Effector CD8-positive, alpha-beta T cell (primary cell): ENCODE data around the gene CIBAR2.

Experiments used
- DNase-seq: peaks from one replicate; lab custom pipeline; 2025; lab: John Stamatoyannopoulos, UW

The CIBAR2 gene

GRCh38 chr16:85103114-85104079, 8.9 kb downstream of the CIBAR2 start:
- DNase-seq = no peak

- no peak for DNase-seq
These were observed 10.2 kb downstream of the CIBAR2 start for GRCh38 chr16:85101956-85102630.

- DNase-seq = no peak
These were observed 12.0 kb downstream of the CIBAR2 start for GRCh38 chr16:85100265-85100664.

GRCh38 chr16:85098565-85098964, 13.7 kb downstream of the CIBAR2 start:
- no peak for DNase-seq

- DNase-seq = no peak
These were observed 15.4 kb downstream of the CIBAR2 start for GRCh38 chr16:85096921-85097320.

GRCh38 chr16:85094812-85095211, 17.5 kb downstream of the CIBAR2 start:
- no peak for DNase-seq

GRCh38 chr16:85094176-85094805, 18.0 kb downstream of the CIBAR2 start:
- DNase-seq = no peak

GRCh38 chr16:85093705-85094104, 18.6 kb downstream of the CIBAR2 start:
- DNase-seq = no peak

GRCh38 chr16:85092851-85093250, 19.4 kb downstream of the CIBAR2 start:
- DNase-seq = no peak

GRCh38 chr16:85092309-85092708, 20.0 kb downstream of the CIBAR2 start:
- DNase-seq = no peak

- no peak for DNase-seq
These were observed 20.8 kb downstream of the CIBAR2 start for GRCh38 chr16:85091522-85091910.

- DNase-seq = no peak
These were observed 21.3 kb downstream of the CIBAR2 start for GRCh38 chr16:85090873-85091521.

GRCh38 chr16:85090181-85090580, 22.1 kb downstream of the CIBAR2 start:
- DNase-seq = no peak

GRCh38 chr16:85089525-85089924, 22.7 kb downstream of the CIBAR2 start:
- no peak for DNase-seq

GRCh38 chr16:85088570-85089199, 23.6 kb downstream of the CIBAR2 start:
- no peak for DNase-seq

- DNase-seq = no peak
These were observed 24.2 kb downstream of the CIBAR2 start for GRCh38 chr16:85087899-85088569.

GRCh38 chr16:85086347-85087291, 25.7 kb downstream of the CIBAR2 start:
- DNase-seq = peak; percentile 66

- no peak for DNase-seq
These were observed 26.6 kb downstream of the CIBAR2 start for GRCh38 chr16:85085721-85086120.

- DNase-seq = no peak
These were observed 27.3 kb downstream of the CIBAR2 start for GRCh38 chr16:85084841-85085510.
